Coronary artery (tissue), 2 donors: Measurements from ENCODE around the gene CTBP1.

Source experiments
- DNase-seq: peaks from one replicate; pipeline ENCODE4 v3.0.0-alpha.2; 2017; ENCODE audit warnings: low spot score
- H3K27ac ChIP-seq, 2 donors: fragments of 200-600 bp; sonication (generic); one replicate each; pipeline ENCODE4 v1.5.1; 2016 to 2019
- H3K4me3 ChIP-seq: fragments of 200-600 bp; sonication (generic); 2 replicates; pipeline ENCODE4 v1.5.1; 2016; ENCODE audit warnings: mild to moderate bottlenecking, moderate library complexity
- TF ChIP-seq, protein P1 (sequence below): fragments of 200-600 bp; sonication (generic); IDR thresholded peaks from one replicate; pipeline ENCODE4 v1.5.1; 2019; ENCODE audit warnings: antibody characterized with exemption

The CTBP1 gene

DNA sequence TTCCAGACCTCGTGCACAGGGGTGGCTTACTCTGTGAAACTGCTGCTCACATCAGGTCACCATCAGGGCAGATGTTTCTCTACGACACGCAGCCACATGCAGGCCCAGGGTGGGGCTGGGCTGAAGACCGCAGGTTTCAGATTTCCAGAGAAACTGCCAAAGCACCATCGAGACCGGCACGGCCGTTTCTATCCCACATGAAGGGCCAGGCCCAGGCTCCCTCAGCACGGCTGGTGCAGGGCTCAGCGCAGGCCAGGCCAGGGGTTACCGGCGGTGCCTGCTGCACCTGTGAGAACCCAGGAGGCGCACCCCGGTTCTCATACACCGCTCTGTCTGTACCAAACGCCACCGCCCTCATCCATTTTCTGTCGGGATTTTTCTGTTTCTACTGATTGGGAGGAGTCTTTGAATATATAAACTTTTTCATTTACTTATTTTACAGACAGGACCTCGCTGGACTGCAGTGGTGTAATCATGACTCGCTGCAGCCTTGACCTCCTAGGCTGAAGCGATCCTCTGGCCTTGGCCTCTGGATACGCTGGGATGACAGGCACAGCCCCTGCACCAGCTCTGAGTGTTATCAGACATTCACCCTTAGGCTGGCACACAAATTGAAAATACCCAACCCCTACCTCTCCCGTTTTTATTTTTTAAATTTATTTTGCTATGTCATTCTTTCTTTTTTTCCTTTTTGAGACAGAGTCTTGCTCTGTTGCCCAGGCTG, 17.1 kb downstream of the CTBP1 start:
- H3K4me3 ChIP-seq, result no peak overlapping the region
- H3K27ac ChIP-seq, result no peak overlapping the region
- TF ChIP-seq, protein P1, sequence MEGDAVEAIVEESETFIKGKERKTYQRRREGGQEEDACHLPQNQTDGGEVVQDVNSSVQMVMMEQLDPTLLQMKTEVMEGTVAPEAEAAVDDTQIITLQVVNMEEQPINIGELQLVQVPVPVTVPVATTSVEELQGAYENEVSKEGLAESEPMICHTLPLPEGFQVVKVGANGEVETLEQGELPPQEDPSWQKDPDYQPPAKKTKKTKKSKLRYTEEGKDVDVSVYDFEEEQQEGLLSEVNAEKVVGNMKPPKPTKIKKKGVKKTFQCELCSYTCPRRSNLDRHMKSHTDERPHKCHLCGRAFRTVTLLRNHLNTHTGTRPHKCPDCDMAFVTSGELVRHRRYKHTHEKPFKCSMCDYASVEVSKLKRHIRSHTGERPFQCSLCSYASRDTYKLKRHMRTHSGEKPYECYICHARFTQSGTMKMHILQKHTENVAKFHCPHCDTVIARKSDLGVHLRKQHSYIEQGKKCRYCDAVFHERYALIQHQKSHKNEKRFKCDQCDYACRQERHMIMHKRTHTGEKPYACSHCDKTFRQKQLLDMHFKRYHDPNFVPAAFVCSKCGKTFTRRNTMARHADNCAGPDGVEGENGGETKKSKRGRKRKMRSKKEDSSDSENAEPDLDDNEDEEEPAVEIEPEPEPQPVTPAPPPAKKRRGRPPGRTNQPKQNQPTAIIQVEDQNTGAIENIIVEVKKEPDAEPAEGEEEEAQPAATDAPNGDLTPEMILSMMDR, result no peak
- no peak for DNase-seq

DNA sequence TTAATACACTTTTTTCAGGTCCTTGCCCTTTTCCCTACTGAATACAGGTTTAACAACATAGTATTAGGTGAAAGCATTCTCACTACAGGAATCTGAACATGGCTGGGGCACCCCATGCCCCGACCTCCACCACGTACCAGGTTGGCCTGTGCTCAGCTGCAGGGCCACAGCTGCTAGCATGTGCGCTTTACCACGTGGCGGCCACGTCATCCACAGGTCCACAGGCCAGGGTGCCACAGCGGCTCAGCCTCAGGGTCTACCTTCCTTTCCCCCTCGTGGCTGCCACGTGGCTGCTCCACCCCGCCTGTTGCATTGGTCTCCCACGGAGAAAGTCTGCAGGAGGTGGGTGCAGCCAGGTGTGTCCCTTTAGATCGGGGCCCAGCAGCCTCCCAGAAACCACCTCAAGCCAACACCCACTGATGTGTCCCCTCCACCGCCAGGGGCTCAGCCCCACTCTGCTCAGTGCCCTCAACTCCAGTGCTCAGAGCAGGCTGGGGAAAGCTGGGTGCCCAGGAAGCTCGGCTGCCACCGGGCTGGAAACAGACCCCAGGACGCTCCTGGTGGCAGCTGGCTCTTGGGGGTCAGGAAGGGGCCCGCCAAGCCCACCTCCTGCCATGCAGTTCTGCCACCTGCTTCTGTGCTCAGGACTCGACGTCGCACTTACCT, 17.8 kb downstream of the CTBP1 start:
- Histone ChIP-seq H3K4me3 (no peak overlapping the region), H3K27ac (no peak overlapping the region)
- TF ChIP-seq, protein P1, result no peak
- DNase-seq, result no peak

DNA sequence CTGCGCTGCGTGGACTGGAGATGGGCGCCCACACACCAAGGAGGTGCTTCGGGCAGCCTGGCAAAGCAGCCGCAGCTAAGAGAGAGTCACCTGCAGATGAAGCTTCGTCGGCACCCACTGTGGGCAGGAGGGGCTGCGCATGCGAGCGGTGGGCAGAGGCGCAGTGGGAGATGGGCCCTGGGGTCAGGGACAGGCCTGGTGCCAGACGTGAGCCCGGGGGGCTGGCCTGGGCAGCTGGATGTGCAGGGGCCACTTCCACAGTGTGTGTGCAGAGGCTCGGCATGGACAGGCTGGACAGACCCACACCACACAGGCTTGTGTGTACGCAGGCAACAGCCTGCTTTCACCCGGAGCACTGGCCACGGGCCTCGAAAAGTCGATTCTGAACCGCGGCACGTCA, 18.6 kb downstream of the CTBP1 start:
- TF ChIP-seq, protein P1, result no peak
- Histone ChIP-seq H3K27ac (no peak overlapping the region), H3K4me3 (no peak overlapping the region)
- DNase-seq, result no peak

DNA sequence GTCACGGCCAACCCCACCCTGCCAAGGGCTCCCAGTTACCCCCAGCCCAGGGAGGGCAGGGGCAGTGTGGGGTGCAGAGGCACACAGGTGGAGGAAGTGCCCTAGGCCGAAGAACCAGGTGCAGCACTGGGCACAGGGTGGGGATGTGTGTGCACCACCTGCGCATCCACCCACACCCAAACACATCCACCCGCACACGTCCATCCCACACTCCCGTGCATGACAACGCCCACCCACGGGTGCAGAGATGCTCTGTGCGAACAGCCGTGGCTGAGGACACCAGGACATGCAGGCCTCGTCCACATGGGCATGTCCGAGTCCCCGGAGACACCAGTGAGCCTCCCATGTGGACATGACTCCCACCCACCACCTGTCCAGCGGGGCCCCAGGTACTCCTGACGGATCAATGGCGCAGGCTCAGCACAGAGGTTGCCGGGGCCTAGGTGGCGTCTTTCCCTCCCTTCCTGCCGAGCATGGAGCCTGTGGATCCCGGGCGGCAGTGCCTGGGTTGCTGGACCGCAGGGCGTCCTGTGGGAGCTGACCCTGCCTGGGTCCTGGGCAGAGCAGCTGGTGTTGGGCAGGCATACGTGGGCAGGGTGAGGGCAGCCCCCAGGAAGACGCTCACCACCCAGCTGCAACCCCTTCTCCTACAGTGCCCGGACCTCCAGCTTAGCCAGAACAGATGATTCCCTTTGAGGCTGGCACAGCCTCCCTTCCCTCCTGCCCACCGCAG, 19.6 kb downstream of the CTBP1 start:
- H3K4me3 ChIP-seq, result no peak overlapping the region
- no peak overlapping the region for H3K27ac ChIP-seq
- no peak for DNase-seq
- TF ChIP-seq, protein P1, result no peak

DNA sequence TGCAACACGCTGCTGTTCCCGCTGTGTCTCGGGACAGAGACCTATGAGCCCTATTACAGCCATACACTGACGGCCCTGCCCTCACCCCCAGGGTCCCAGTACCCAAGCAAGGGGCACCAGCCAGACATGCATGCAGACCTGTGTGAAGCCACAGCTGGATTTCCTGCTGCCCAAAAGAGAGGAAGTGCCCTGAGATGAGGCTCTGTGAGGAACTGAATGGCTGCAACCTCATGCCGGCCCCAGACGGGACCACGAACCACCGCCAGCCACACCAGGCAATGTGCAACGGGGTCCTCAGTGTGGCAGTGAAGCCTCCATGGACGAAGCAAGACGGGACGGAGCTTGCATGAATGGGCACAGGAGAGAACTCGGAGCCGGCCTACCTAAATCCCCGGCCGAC, 21.1 kb downstream of the CTBP1 start:
- no peak for DNase-seq
- TF ChIP-seq, protein P1, result no peak
- no peak overlapping the region for H3K27ac ChIP-seq
- H3K4me3 ChIP-seq, result no peak overlapping the region

DNA sequence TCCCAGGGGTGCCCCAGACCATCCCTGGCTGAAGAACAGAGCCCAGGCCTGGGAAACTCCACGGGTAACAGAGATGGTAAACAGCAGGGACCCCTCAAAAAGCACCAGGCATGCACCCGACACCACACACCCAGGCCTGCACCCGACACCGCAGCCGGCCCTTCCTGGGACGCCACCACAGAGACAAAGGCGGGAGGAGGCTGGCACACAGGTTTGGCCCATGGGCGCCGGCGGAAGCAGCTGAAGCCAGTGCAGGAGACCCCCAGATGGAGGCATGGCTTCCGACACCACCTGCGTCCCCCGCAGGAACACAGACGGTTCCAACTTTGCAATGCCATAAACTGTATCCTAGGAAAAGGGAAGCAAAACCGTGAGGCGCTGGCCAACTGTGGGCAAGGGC, 22.3 kb downstream of the CTBP1 start:
- Histone ChIP-seq H3K27ac (no peak overlapping the region), H3K4me3 (no peak overlapping the region)
- no peak for DNase-seq
- TF ChIP-seq, protein P1, result no peak
